DND-41 (cell line): ENCODE data around the gene ZNF430.

Source experiments
- ATAC-seq: fragments of 200-7000 bp; cut with Tn5 transposase; 3 replicates; pipeline ENCODE4 v1.9.1; 2021; ENCODE audit warnings: low read depth; ENCODE audit not compliant: insufficient read depth
- DNase-seq: peaks from one replicate; pipeline ENCODE4 v3.0.0-alpha.2; 2020
- H2AFZ ChIP-seq: 2 replicates; pipeline ENCODE4 v1.6.0; 2012; ENCODE audit warnings: low read depth, low read length
- H3K27ac ChIP-seq: 2 replicates; pipeline ENCODE4 v1.5.1; 2012; ENCODE audit warnings: low read length, inconsistent platforms
- H3K27me3 ChIP-seq: fragments of 200-600 bp; sonication (generic); 2 replicates; pipeline ENCODE4 v1.6.0; 2012; ENCODE audit warnings: low read length, mild to moderate bottlenecking, inconsistent platforms; ENCODE audit not compliant: insufficient read depth, poor library complexity
- H3K36me3 ChIP-seq: 2 replicates; pipeline ENCODE4 v1.5.1; 2012; ENCODE audit warnings: low read length, inconsistent platforms; ENCODE audit not compliant: insufficient read depth
- H3K4me1 ChIP-seq: 2 replicates; pipeline ENCODE4 v1.5.1; 2012; ENCODE audit warnings: mild to moderate bottlenecking, low read length; ENCODE audit not compliant: insufficient read depth
- H3K4me2 ChIP-seq: 2 replicates; pipeline ENCODE4 v1.6.0; 2012; ENCODE audit warnings: mild to moderate bottlenecking, moderate library complexity, low read length, inconsistent platforms; ENCODE audit not compliant: insufficient read depth
- H3K4me3 ChIP-seq, 2 experiments: fragments of 200-600 bp in 1 of 2; shearing (Covaris generic) in 1 of 2; 2 replicates each; pipeline ENCODE4 v1.5.1; 2012 to 2016; ENCODE audit warnings: inconsistent platforms in 2 of 2, low read length in 2 of 2, mild to moderate bottlenecking in 2 of 2, low read depth in 1 of 2, moderate library complexity in 1 of 2
- H3K79me2 ChIP-seq: 2 replicates; pipeline ENCODE4 v1.6.0; 2012; ENCODE audit warnings: low read length, inconsistent platforms; ENCODE audit not compliant: insufficient read depth
- H3K9ac ChIP-seq: 2 replicates; pipeline ENCODE4 v1.6.0; 2012; ENCODE audit warnings: low read depth, mild to moderate bottlenecking, inconsistent platforms, low read length, moderate library complexity
- H3K9me3 ChIP-seq: 2 replicates; pipeline ENCODE4 v1.5.1; 2012; ENCODE audit warnings: low read length, moderate library complexity, mild to moderate bottlenecking, inconsistent platforms; ENCODE audit not compliant: insufficient read depth, severe bottlenecking
- H4K20me1 ChIP-seq: 2 replicates; pipeline ENCODE4 v1.6.0; 2012; ENCODE audit warnings: low read length; ENCODE audit not compliant: insufficient read depth
- EZH2 ChIP-seq: IDR thresholded peaks from 3 replicates; pipeline ENCODE4 v1.6.1; 2012; ENCODE audit warnings: borderline replicate concordance, low read depth, mild to moderate bottlenecking, moderate library complexity, low read length, inconsistent platforms; ENCODE audit not compliant: severe bottlenecking
- TF ChIP-seq, protein P1 (sequence below): IDR thresholded peaks from 2 replicates; pipeline ENCODE4 v1.5.1; 2012; ENCODE audit warnings: borderline replicate concordance, low read length, moderate library complexity, mild to moderate bottlenecking; ENCODE audit not compliant: poor library complexity, severe bottlenecking; ENCODE audit errors: extremely low read depth

ZNF430 gene

GRCh38 chr19:21046489-21046888, 26.0 kb downstream of the ZNF430 start:
- Histone ChIP-seq H2AFZ (no peak overlapping the region), H3K9ac (no peak overlapping the region), H3K4me1 (no peaks in the 10 kb centered on the region), H3K27ac (no peak overlapping the region), H3K36me3 (peaks cover 88% of the 10 kb centered on the region), H3K27me3 (no peaks in the 10 kb centered on the region), H3K4me2 (no peak overlapping the region), H3K79me2 (peaks cover 82% of the 10 kb centered on the region), H3K9me3 (peaks cover 41% of the 10 kb centered on the region), H3K4me3 (no peak overlapping the region), H4K20me1 (no peaks in the 10 kb centered on the region)
- DNase-seq (no peak), ATAC-seq (no peak)
- TF ChIP-seq EZH2, result no peak
- TF ChIP-seq, protein P1, sequence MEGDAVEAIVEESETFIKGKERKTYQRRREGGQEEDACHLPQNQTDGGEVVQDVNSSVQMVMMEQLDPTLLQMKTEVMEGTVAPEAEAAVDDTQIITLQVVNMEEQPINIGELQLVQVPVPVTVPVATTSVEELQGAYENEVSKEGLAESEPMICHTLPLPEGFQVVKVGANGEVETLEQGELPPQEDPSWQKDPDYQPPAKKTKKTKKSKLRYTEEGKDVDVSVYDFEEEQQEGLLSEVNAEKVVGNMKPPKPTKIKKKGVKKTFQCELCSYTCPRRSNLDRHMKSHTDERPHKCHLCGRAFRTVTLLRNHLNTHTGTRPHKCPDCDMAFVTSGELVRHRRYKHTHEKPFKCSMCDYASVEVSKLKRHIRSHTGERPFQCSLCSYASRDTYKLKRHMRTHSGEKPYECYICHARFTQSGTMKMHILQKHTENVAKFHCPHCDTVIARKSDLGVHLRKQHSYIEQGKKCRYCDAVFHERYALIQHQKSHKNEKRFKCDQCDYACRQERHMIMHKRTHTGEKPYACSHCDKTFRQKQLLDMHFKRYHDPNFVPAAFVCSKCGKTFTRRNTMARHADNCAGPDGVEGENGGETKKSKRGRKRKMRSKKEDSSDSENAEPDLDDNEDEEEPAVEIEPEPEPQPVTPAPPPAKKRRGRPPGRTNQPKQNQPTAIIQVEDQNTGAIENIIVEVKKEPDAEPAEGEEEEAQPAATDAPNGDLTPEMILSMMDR, result no peak

GRCh38 chr19:21047716-21048115, 27.3 kb downstream of the ZNF430 start:
- no peak overlapping the region for H2AFZ ChIP-seq
- peaks cover 80% of the 10 kb centered on the region for H3K79me2 ChIP-seq
- no peak overlapping the region for H3K4me2 ChIP-seq
- H3K9me3 ChIP-seq, result peaks cover 40% of the 10 kb centered on the region
- H3K36me3 ChIP-seq, result peaks cover 90% of the 10 kb centered on the region
- no peak overlapping the region for H3K9ac ChIP-seq
- ATAC-seq (no peak), DNase-seq (no peak)
- H3K4me1 ChIP-seq, result no peaks in the 10 kb centered on the region
- H3K4me3 ChIP-seq, result no peak overlapping the region
- no peaks in the 10 kb centered on the region for H4K20me1 ChIP-seq
- no peak overlapping the region for H3K27ac ChIP-seq
- no peaks in the 10 kb centered on the region for H3K27me3 ChIP-seq
- TF ChIP-seq, protein P1, result no peak
- TF ChIP-seq EZH2, result no peak

DNA sequence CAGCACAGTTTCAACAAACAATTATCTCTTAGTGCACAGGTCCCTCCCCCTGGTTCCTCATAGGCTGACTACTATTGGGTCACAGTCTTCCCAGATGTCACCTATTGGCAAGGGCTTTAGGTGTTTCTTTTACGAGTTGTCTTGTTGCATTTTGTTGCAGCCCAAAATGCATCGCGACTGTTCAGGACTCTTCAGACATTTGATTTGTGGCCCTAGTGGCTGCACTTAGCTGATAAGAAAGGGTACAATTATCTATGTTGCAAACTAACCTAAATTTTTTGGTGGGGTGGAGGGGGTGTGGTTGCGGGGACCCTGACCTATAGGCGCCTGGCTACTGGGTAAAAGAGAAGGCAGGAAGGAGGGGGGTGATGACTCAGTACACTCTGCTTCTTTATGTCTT, 32.4 kb downstream of the ZNF430 start:
- H3K4me1 ChIP-seq, result no peaks in the 10 kb centered on the region
- TF ChIP-seq, protein P1, result no peak
- no peak for TF ChIP-seq EZH2
- H3K4me2 ChIP-seq, result no peak overlapping the region
- H3K79me2 ChIP-seq, result peaks cover 40% of the 10 kb centered on the region
- no peak overlapping the region for H3K4me3 ChIP-seq
- DNase-seq, result no peak
- H3K9ac ChIP-seq, result no peak overlapping the region
- peaks cover 29% of the 10 kb centered on the region for H3K9me3 ChIP-seq
- ATAC-seq, result no peak
- H2AFZ ChIP-seq, result no peak overlapping the region
- H3K36me3 ChIP-seq, result peaks cover 86% of the 10 kb centered on the region
- H3K27ac ChIP-seq, result no peak overlapping the region
- no peaks in the 10 kb centered on the region for H3K27me3 ChIP-seq
- no peaks in the 10 kb centered on the region for H4K20me1 ChIP-seq

DNA sequence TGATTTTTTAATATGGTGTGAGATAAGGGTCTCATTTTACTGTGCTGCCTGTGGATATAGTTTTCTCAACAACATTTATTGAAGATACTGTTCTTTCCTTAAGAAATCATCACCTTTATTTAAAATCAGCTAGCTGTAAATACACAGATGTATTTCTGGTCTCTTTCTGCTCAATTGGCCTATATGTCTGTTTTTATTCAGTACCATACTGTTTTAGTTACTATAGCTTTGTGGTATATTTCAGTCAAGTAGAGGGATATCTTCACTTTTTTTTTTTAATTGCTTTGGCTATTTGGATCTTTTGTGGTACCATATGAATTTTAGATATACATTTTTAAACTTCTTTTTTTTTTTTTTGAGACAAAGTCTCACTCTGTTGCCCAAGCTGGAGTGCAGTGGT, 44.9 kb downstream of the ZNF430 start:
- no peaks in the 10 kb centered on the region for H4K20me1 ChIP-seq
- no peaks in the 10 kb centered on the region for H3K4me1 ChIP-seq
- H2AFZ ChIP-seq, result no peak overlapping the region
- no peaks in the 10 kb centered on the region for H3K79me2 ChIP-seq
- ATAC-seq (no peak), DNase-seq (no peak)
- H3K4me2 ChIP-seq, result no peak overlapping the region
- peaks cover 3% of the 10 kb centered on the region for H3K9me3 ChIP-seq
- H3K4me3 ChIP-seq, result no peak overlapping the region
- no peak overlapping the region for H3K27ac ChIP-seq
- TF ChIP-seq EZH2, result no peak
- TF ChIP-seq, protein P1, result no peak
- no peaks in the 10 kb centered on the region for H3K27me3 ChIP-seq
- peaks cover 35% of the 10 kb centered on the region for H3K36me3 ChIP-seq
- no peak overlapping the region for H3K9ac ChIP-seq
